Psoas muscle (tissue), 8 donors: Measurements from ENCODE around the gene MRPS2. TPM values are rescaled to one million over a fixed set of nuclear protein-coding genes. Genes with fewer than 3 reads are reported as not detected.

ENCODE experiments used
- ATAC-seq, 4 donors: fragments of 200-7000 bp; cut with Tn5 transposase; one replicate each; pipeline ENCODE4 v1.9.1; 2020; ENCODE audit warnings: moderate library complexity in 3 of 4, mild to moderate bottlenecking in 2 of 4
- DNase-seq, 2 donors: peaks; one replicate each; pipeline ENCODE4 v3.0.0-alpha.2; 2020
- H3K27ac ChIP-seq: fragments of 200-600 bp; one replicate; pipeline ENCODE4 v1.8.0; 2022
- H3K27me3 ChIP-seq, 3 donors: fragments of 200-600 bp in 1 of 3; one replicate each; pipeline versions ENCODE4 v1.6.1 to v1.8.0; 2013 to 2022; ENCODE audit warnings: low read length in 2 of 3, mild to moderate bottlenecking in 2 of 3, moderate library complexity in 1 of 3; ENCODE audit not compliant: insufficient read depth in 3 of 3
- H3K36me3 ChIP-seq, 2 donors: fragments of 200-600 bp in 1 of 2; one replicate each; pipeline versions ENCODE4 v1.6.1 to v1.8.0; 2013 to 2022; ENCODE audit warnings: low read depth in 1 of 2, mild to moderate bottlenecking in 1 of 2, moderate library complexity in 1 of 2; ENCODE audit not compliant: insufficient read depth in 1 of 2
- H3K4me1 ChIP-seq: fragments of 200-600 bp; one replicate; pipeline ENCODE4 v1.8.0; 2022
- H3K4me3 ChIP-seq: fragments of 200-600 bp; one replicate; pipeline ENCODE4 v1.8.0; 2022; ENCODE audit warnings: mild to moderate bottlenecking
- H3K9me3 ChIP-seq: fragments of 200-600 bp; one replicate; pipeline ENCODE4 v1.8.0; 2022
- CTCF ChIP-seq: fragments of 200-600 bp; IDR thresholded peaks from one replicate; pipeline ENCODE4 v1.8.0; 2022; ENCODE audit warnings: antibody characterized with exemption
- WGBS, 3 donors: extraction: QIAGEN DNeasy Blood & Tissue Kit; methylation state at CpG; one replicate each; pipeline versions ENCODE4 v1.1.6 to v1.1.7; 2013; 5-methylcytosine and 5-hydroxymethylcytosine counted together
- intact Hi-C, 2 donors: fragments of 100-400 bp; cut with DNase I; formaldehyde crosslinking; loops; one replicate each; pipeline versions ENCODE4 v1.11.0 to v1.14.2; 2022
- polyA plus RNA-seq, 3 donors: library from polyadenylated mRNA; stranded (reverse); fragments of 200-250 nt; gene quantifications; one replicate each; pipeline ENCODE4 v1.2.3, GENCODE V29; 2013
- total RNA-seq, 4 donors: library from RNA; stranded (reverse); fragmentation: NEBNext Ultra II Directional in 2 of 4; extraction: Animal tissue kit (Norgen Biotek cat#: 25700) in 2 of 4; gene quantifications; one replicate each; pipeline versions ENCODE4 v1.2.1 to v1.2.4, GENCODE V29; 2021 to 2023
- donor health status: healthy with polysubstance abuse.
- donor health status: DM: no; HTN: no; CAD: no; lungs with moderate emphysema.
- donor health status: Bipolar disorder and iron deficiency.
- donor health status: healthy.
- donor health status: DM: yes; HTN: yes; CAD: no.
- donor health status: DM: no; HTN: no; CAD: no.
- donor health status: DM: no; HTN: no; CAD: no.
- donor health status: DM: yes; HTN: yes; CAD: no.

The MRPS2 gene
- total and polyA plus RNA-seq, 7 donors, result 36.8 to 78.8 (median 47.1) TPM

DNA sequence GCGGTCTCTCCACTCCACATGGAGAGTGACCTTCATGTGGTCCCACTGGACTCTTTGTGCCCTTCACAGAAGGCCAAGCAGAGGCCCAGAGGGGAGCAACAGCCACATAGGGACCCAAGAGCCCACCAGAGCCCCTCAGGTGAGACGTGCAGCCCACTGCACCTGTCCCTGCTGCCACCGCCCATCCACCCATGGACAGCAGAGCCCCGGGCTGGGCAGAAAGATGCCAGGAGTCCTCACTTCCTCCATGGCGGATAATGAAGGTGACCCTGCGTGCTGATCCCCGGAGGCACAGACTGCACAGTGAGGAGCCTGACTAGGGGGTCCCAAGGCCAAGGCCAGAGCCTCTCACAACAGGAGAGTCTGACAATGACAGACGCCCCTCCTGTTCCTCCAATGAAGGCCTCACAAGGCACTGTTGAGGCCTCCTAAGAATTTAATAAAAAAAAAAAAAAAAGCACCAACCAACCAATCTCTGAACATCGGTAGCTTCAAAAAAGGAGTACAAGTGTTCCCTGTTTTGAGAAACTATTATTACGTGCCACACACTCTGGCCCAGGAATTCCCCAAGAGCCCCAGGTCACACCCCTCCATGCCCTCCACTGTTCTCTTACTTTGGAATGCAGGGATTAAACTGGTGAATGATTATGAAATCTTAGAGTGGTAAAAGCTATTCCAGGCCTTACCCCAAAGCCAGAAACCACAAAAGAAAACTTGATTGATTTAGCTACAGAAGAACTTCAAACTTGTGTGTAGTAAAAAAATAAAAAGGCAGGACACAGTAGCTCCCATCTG lies 23.7 kb upstream of the MRPS2 start:
- no peaks in the 10 kb centered on the region for H3K36me3 ChIP-seq
- no peaks in the 10 kb centered on the region for H3K9me3 ChIP-seq
- intact Hi-C loops, result no loop called here
- no peak overlapping the region for H3K27ac ChIP-seq
- H3K27me3 ChIP-seq, result peaks cover 0 to 49% (median 0%) of the 10 kb centered on the region in 3 donors
- WGBS, 3 donors, result 89 to 94% (median 92%) methylated on average over 10 of the region's 10 CpGs
- no peak for DNase-seq
- no peak for ATAC-seq
- no peak overlapping the region for H3K4me3 ChIP-seq
- TF ChIP-seq CTCF, result no peak
- H3K4me1 ChIP-seq, result peaks cover 6% of the 10 kb centered on the region

DNA sequence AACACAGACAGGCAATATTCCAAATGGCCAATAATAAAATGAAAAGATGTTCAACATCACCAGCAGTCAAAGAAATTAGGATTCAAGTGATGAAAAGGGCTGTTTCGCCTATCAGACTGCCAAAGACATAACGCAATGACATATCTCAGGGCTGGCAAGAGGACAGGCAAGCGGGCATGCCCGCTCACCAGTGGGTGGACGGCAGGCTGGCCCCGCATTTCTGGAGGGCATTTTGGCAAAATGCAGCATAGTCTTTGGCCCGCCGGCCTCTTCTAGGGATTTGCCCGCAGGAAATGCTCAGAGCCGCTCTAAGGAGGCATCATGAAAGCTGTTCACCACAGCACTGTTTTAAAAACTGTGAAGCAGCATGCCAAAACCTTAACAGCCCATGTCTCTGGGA lies 22.3 kb upstream of the MRPS2 start:
- WGBS, 3 donors, result 36 to 52% (median 38%) methylated on average over 10 of the region's 10 CpGs
- DNase-seq, result no peak
- Histone ChIP-seq H3K27me3 (peaks cover 0 to 49% (median 0%) of the 10 kb centered on the region in 3 donors), H3K4me1 (peaks cover 6% of the 10 kb centered on the region), H3K4me3 (no peak overlapping the region), H3K36me3 (no peaks in the 10 kb centered on the region), H3K9me3 (no peaks in the 10 kb centered on the region), H3K27ac (no peak overlapping the region)
- ATAC-seq, result no peak
- intact Hi-C loops, result no loop called here
- no peak for TF ChIP-seq CTCF

GRCh38 chr9:135478829-135479468 lies 21.5 kb upstream of the MRPS2 start:
- peak in 3 of 4 donors; percentile 32 to 73 (median 59) for ATAC-seq
- Histone ChIP-seq H3K36me3 (peaks cover 0 to 2% of the 10 kb centered on the region in 2 donors), H3K4me3 (peak overlapping the region; percentile 71), H3K27me3 (peaks cover 0 to 53% (median 0%) of the 10 kb centered on the region in 3 donors), H3K4me1 (peaks cover 6% of the 10 kb centered on the region), H3K27ac (no peak overlapping the region), H3K9me3 (no peaks in the 10 kb centered on the region)
- intact Hi-C loops, result no loop called here
- no peak for DNase-seq
- no peak for TF ChIP-seq CTCF
- WGBS, 3 donors, result 2 to 3% (median 2%) methylated on average over 26 to 63 of the region's 64 CpGs

GRCh38 chr9:135479469-135480052 lies 20.9 kb upstream of the MRPS2 start, which contains the start of gene PPP1R26:
PPP1R26 (plus strand) TSS chr9:135479782; CDS start chr9:135484511, 4,729 bp downstream.
- intact Hi-C loops, result no loop called here
- no peaks in the 10 kb centered on the region for H3K9me3 ChIP-seq
- peak within 1 kb of the TSS; percentile 76 for H3K4me3 ChIP-seq
- peaks cover 6% of the 10 kb centered on the region for H3K4me1 ChIP-seq
- ATAC-seq (peak in 2 of 4 donors; percentile 10 to 55), DNase-seq (no peak)
- no peak within 1 kb of the TSS for H3K27ac ChIP-seq
- peaks cover 0 to 8% of the 10 kb centered on the region in 2 donors for H3K36me3 ChIP-seq
- peaks cover 0 to 48% (median 0%) of the 10 kb centered on the region in 3 donors for H3K27me3 ChIP-seq
- 0 to 2% (median 1%) methylated on average over 9 to 93 of the region's 103 CpGs for WGBS, 3 donors
- no peak for TF ChIP-seq CTCF
